Measurements from ENCODE around the gene VRK2. TPM values are rescaled to one million over a fixed set of nuclear protein-coding genes. Genes with fewer than 3 reads are reported as not detected.

VRK2 gene
- total RNA-seq, 1 experiment from 2014 or later = 33.0 TPM

- ATAC-seq (no peak), DNase-seq (ENCODE audit: low read depth, low spot score) (no peak)
- no peak overlapping the region for H3K4me2 ChIP-seq (ENCODE audit: low read length)
- no peaks in the 10 kb centered on the region for H3K27me3 ChIP-seq (ENCODE audit: insufficient read depth, low read length)
- TF ChIP-seq YY1 (IDR thresholded peaks at IDR 0.05; ENCODE audit: extremely low read depth, insufficient replicate concordance, low read depth, low read length) (no peak), CBX3 (IDR thresholded peaks at IDR 0.05; ENCODE audit: low read depth) (no peak), SIN3A (IDR thresholded peaks at IDR 0.05; ENCODE audit: low read depth) (no peak), EGR1 (IDR thresholded peaks at IDR 0.05; ENCODE audit: low read depth) (no peak), CTCF (IDR thresholded peaks at IDR 0.05 in 2 of 3, conservative IDR thresholded peaks at IDR 0.05 in 1 of 3; ENCODE audit: borderline replicate concordance in 1 of 3, insufficient read depth in 1 of 3, low read depth in 2 of 3, low read length in 2 of 3) (no peak), FOSL1 (IDR thresholded peaks at IDR 0.05; ENCODE audit: low read depth) (no peak), RAD21 (IDR thresholded peaks at IDR 0.05; ENCODE audit: low read depth) (no peak), ZBTB33 (IDR thresholded peaks at IDR 0.05; ENCODE audit: extremely low read depth, insufficient replicate concordance, low read length) (no peak), EZH2phosphoT487 (IDR thresholded peaks at IDR 0.05; ENCODE audit: borderline replicate concordance) (no peak), EZH2 (IDR thresholded peaks at IDR 0.05) (no peak), ATF3 (IDR thresholded peaks at IDR 0.05) (no peak), SRF (IDR thresholded peaks at IDR 0.05; ENCODE audit: low read depth) (no peak), ELF1 (IDR thresholded peaks at IDR 0.05; ENCODE audit: borderline replicate concordance, low read depth) (no peak), CEBPB (IDR thresholded peaks at IDR 0.05; ENCODE audit: low read depth) (no peak), ZNF274 (IDR thresholded peaks at IDR 0.05; ENCODE audit: low read depth, low read length) (no peak), SP1 (IDR thresholded peaks at IDR 0.05; ENCODE audit: low read depth) (no peak), POLR2AphosphoS5 (IDR thresholded peaks at IDR 0.05; ENCODE audit: low read depth, low read length) (no peak)
- TF ChIP-seq, protein P1, sequence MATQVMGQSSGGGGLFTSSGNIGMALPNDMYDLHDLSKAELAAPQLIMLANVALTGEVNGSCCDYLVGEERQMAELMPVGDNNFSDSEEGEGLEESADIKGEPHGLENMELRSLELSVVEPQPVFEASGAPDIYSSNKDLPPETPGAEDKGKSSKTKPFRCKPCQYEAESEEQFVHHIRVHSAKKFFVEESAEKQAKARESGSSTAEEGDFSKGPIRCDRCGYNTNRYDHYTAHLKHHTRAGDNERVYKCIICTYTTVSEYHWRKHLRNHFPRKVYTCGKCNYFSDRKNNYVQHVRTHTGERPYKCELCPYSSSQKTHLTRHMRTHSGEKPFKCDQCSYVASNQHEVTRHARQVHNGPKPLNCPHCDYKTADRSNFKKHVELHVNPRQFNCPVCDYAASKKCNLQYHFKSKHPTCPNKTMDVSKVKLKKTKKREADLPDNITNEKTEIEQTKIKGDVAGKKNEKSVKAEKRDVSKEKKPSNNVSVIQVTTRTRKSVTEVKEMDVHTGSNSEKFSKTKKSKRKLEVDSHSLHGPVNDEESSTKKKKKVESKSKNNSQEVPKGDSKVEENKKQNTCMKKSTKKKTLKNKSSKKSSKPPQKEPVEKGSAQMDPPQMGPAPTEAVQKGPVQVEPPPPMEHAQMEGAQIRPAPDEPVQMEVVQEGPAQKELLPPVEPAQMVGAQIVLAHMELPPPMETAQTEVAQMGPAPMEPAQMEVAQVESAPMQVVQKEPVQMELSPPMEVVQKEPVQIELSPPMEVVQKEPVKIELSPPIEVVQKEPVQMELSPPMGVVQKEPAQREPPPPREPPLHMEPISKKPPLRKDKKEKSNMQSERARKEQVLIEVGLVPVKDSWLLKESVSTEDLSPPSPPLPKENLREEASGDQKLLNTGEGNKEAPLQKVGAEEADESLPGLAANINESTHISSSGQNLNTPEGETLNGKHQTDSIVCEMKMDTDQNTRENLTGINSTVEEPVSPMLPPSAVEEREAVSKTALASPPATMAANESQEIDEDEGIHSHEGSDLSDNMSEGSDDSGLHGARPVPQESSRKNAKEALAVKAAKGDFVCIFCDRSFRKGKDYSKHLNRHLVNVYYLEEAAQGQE (IDR thresholded peaks at IDR 0.05; ENCODE audit: low read depth) = no peak
- TF ChIP-seq, protein P2, sequence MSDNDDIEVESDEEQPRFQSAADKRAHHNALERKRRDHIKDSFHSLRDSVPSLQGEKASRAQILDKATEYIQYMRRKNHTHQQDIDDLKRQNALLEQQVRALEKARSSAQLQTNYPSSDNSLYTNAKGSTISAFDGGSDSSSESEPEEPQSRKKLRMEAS (IDR thresholded peaks at IDR 0.05) = no peak
- peaks cover 0 to 11% of the 10 kb centered on the region in 2 experiments; a peak in 1 of 4 replicates for H3K36me3 ChIP-seq (ENCODE audit: control insufficient read depth in 1 of 2, insufficient read depth in 2 of 2, low read length in 2 of 2)
- peaks cover 0 to 4% of the 10 kb centered on the region in 2 experiments; a peak in 1 of 4 replicates for H3K4me1 ChIP-seq (ENCODE audit: control insufficient read depth in 1 of 2, insufficient read depth in 2 of 2, low read length in 2 of 2)
- POLR2A ChIA-PET = no interaction called here
- no peak overlapping the region for H3K27ac ChIP-seq (ENCODE audit: low read depth, low read length)
- H3K9me2 ChIP-seq (ENCODE audit: insufficient read depth) = no peaks in the 10 kb centered on the region
- RAD21 ChIA-PET (ENCODE audit: low non-redundant PET in 1 of 2, low total read pairs in 2 of 2, uncharacterized antibody in 2 of 2, unreplicated experiment in 2 of 2) = no interaction called here
- no peak overlapping the region for H2AFZ ChIP-seq (ENCODE audit: low read depth, low read length, poor library complexity, severe bottlenecking)
- H3K79me2 ChIP-seq (ENCODE audit: insufficient read depth, low read length) = peaks cover 29% of the 10 kb centered on the region
- no TSS peak for BruUV-seq (replicated peaks)
- no peak overlapping the region for H3K9ac ChIP-seq (ENCODE audit: low read length)
- no peaks in the 10 kb centered on the region for H4K20me1 ChIP-seq (ENCODE audit: insufficient read depth)
- H3K4me3 ChIP-seq (replicated peaks in 1 of 2; ENCODE audit: low read depth in 1 of 2, low read length in 2 of 2) = no peak overlapping the region
- CTCF ChIA-PET = no interaction called here
- intact Hi-C loops (cut with micrococcal nuclease) = no loop called here
- H3K9me3 ChIP-seq (ENCODE audit: control insufficient read depth in 1 of 2, insufficient read depth in 1 of 2, low read depth in 1 of 2, low read length in 2 of 2) = no peaks in the 10 kb centered on the region
Measured at GRCh38 chr2:58056192-58056916, 9.7 kb downstream of the VRK2 start.
